OCI-LY1 (cell line): Measurements from ENCODE around the gene SH3BP1.

ENCODE experiments used
- H2AFZ ChIP-seq: fragments of 200-600 bp; sonication (generic), shearing (Covaris generic); 2 replicates; pipeline ENCODE4 v1.6.0; 2014; ENCODE audit warnings: antibody characterized with exemption, mild to moderate bottlenecking, low read length
- H3F3A ChIP-seq: fragments of 200-600 bp; sonication (generic), shearing (Covaris generic); 2 replicates; pipeline ENCODE4 v1.6.0; 2014; ENCODE audit warnings: mild to moderate bottlenecking, antibody characterized with exemption, low read length, moderate library complexity; ENCODE audit not compliant: insufficient read depth
- H3K27ac ChIP-seq: fragments of 200-600 bp; sonication (generic); 2 replicates; pipeline ENCODE4 v1.5.1; 2014; ENCODE audit warnings: low read length, mixed run types, mild to moderate bottlenecking, low read depth; ENCODE audit not compliant: poor library complexity, severe bottlenecking
- H3K27me3 ChIP-seq: fragments of 200-600 bp; sonication (generic); 2 replicates; pipeline ENCODE4 v1.6.0; 2014; ENCODE audit warnings: antibody characterized with exemption, mild to moderate bottlenecking, low read length, moderate library complexity; ENCODE audit not compliant: insufficient read depth
- H3K36me3 ChIP-seq: fragments of 200-600 bp; sonication (generic); 2 replicates; pipeline ENCODE4 v1.6.1; 2014; ENCODE audit warnings: mild to moderate bottlenecking, antibody characterized with exemption, low read length, moderate library complexity, mixed read lengths; ENCODE audit not compliant: insufficient read depth
- H3K4me1 ChIP-seq: fragments of 200-600 bp; sonication (generic); 2 replicates; pipeline ENCODE4 v1.5.1; 2014; ENCODE audit warnings: mild to moderate bottlenecking, low read length, moderate library complexity; ENCODE audit not compliant: insufficient read depth, severe bottlenecking
- H3K4me2 ChIP-seq: fragments of 200-600 bp; sonication (generic), shearing (Covaris generic); 2 replicates; pipeline ENCODE4 v1.6.1; 2014; ENCODE audit warnings: low read length
- H3K4me3 ChIP-seq: fragments of 200-600 bp; sonication (generic); 2 replicates; pipeline ENCODE4 v1.5.1; 2014; ENCODE audit warnings: low read length, low read depth, mild to moderate bottlenecking, mixed read lengths; ENCODE audit not compliant: poor library complexity, severe bottlenecking
- H3K79me2 ChIP-seq: fragments of 200-600 bp; shearing (Covaris generic); 2 replicates; pipeline ENCODE4 v1.6.1; 2016; ENCODE audit warnings: mixed run types, low read length, mixed read lengths; ENCODE audit not compliant: insufficient read depth
- H3K9ac ChIP-seq: fragments of 200-600 bp; sonication (generic), shearing (Covaris generic); 2 replicates; pipeline ENCODE4 v1.6.1; 2014; ENCODE audit warnings: mild to moderate bottlenecking, low read length, mixed read lengths
- H3K9me2 ChIP-seq: fragments of 200-600 bp; sonication (generic), shearing (Covaris generic); 2 replicates; pipeline ENCODE4 v1.6.1; 2014; ENCODE audit warnings: low read depth, mild to moderate bottlenecking, low read length, mixed read lengths
- H3K9me3 ChIP-seq: fragments of 200-600 bp; shearing (Covaris generic); 2 replicates; pipeline ENCODE4 v1.6.1; 2014; ENCODE audit warnings: low read length, mixed read lengths
- H4K20me1 ChIP-seq: fragments of 200-600 bp; sonication (generic), shearing (Covaris generic); 2 replicates; pipeline ENCODE4 v1.6.0; 2016; ENCODE audit warnings: mild to moderate bottlenecking, low read length; ENCODE audit not compliant: insufficient read depth
- CTCF ChIP-seq: fragments of 200-600 bp; sonication (generic), shearing (Covaris generic); IDR thresholded peaks from 2 replicates; pipeline ENCODE4 v1.5.1; 2017; ENCODE audit warnings: mild to moderate bottlenecking, antibody characterized with exemption, low read length, moderate library complexity, mixed read lengths
- EZH2 ChIP-seq: fragments of 200-600 bp; sonication (generic), shearing (Covaris generic); IDR thresholded peaks from 2 replicates; pipeline ENCODE4 v1.8.0; 2017; ENCODE audit warnings: borderline replicate concordance, mixed run types, mild to moderate bottlenecking, antibody characterized with exemption, low read length, moderate library complexity, mixed read lengths

Gene SH3BP1

DNA sequence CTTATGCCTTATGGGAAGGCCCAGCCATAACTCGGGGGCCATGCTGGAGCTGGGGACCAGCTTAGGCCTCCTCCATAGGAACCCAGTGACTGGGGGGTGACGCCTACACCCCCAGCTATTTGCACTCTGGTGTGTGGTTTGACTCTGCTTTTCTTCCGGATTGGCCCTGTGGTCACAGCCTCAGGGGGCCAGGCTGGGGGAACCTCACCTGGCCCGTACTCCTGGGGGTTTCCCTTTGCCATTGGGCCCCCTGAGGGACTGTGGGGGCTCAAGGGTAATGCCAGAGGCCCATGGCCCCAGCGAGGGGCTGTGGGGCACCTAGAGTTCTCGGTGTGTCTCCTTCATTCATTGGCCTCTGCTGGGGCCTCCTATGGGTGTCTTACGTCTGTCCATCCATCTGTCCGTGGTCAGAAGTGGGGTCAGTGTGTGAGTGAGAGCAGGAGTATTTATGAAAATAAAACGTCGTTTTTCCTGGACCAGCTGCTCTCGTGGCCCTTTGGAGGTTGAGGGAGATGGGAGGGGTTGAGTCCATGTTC lies 6.3 kb upstream of the SH3BP1 start:
- Histone ChIP-seq H3K9me2 (no peaks in the 10 kb centered on the region), H4K20me1 (no peaks in the 10 kb centered on the region), H3F3A (no peaks in the 10 kb centered on the region), H3K4me2 (peak overlapping the region; percentile 49; the same call in 1 of the 2 replicates), H3K79me2 (no peaks in the 10 kb centered on the region), H3K36me3 (peaks cover 37% of the 10 kb centered on the region; the same call in 1 of the 2 replicates), H3K27ac (peak overlapping the region; percentile 79), H3K4me3 (no peak overlapping the region), H3K9me3 (no peaks in the 10 kb centered on the region), H3K9ac (peak overlapping the region; percentile 28; the same call in 1 of the 2 replicates), H3K4me1 (peaks cover 25% of the 10 kb centered on the region), H3K27me3 (no peaks in the 10 kb centered on the region), H2AFZ (no peak overlapping the region)
- no peak for TF ChIP-seq EZH2
- no peak for TF ChIP-seq CTCF

DNA sequence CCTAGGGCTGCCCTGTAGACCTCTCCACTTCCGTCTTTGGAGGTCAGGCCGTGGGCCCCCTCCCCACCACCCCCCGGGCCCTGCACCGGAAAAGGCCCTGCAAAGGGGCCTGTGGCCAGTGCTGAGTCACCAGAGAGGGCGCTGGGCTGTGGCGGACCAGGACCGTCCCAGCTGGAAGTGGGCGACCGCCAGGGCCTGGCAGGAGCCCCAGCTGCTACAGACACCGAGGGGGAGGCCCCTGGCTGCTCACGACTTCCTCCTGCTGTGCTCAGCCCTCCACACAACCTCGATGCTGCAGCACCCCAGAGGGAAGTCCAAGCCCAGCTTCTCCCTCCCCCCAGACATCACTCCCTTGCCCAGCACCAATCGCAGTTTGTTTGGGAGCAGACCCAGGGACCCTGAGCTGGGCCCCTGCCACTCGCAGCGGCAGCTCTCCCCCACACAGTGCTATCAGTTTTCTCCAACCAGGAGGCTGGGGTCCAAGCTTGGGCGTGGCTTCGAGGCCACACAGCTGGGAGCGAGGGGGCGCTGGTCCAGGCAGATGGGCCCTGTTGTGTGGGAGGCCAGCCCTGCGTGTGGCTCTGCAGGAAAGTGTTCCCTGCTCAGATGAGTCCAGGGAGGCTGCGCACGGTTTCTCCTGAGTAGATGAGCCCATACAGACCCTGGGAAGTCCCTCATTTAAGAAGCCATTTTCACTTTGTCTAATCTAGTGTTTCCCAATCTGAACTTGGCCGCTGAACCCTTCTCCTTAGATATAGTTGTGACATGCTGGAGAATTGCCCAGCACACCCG lies 5.6 kb upstream of the SH3BP1 start:
- Histone ChIP-seq H3K36me3 (peaks cover 37% of the 10 kb centered on the region; the same call in 1 of the 2 replicates), H3K27ac (peak overlapping the region; percentile 79), H2AFZ (no peak overlapping the region), H3K9ac (peak overlapping the region; percentile 28; the same call in 1 of the 2 replicates), H3K9me3 (no peaks in the 10 kb centered on the region), H4K20me1 (no peaks in the 10 kb centered on the region), H3K9me2 (no peaks in the 10 kb centered on the region), H3K4me2 (peak overlapping the region; percentile 49; the same call in 1 of the 2 replicates), H3K4me1 (peaks cover 30% of the 10 kb centered on the region), H3F3A (no peaks in the 10 kb centered on the region), H3K4me3 (no peak overlapping the region), H3K79me2 (no peaks in the 10 kb centered on the region), H3K27me3 (no peaks in the 10 kb centered on the region)
- peak; percentile 12; the same call in 1 of the 2 replicates for TF ChIP-seq CTCF
- TF ChIP-seq EZH2: no peak

DNA sequence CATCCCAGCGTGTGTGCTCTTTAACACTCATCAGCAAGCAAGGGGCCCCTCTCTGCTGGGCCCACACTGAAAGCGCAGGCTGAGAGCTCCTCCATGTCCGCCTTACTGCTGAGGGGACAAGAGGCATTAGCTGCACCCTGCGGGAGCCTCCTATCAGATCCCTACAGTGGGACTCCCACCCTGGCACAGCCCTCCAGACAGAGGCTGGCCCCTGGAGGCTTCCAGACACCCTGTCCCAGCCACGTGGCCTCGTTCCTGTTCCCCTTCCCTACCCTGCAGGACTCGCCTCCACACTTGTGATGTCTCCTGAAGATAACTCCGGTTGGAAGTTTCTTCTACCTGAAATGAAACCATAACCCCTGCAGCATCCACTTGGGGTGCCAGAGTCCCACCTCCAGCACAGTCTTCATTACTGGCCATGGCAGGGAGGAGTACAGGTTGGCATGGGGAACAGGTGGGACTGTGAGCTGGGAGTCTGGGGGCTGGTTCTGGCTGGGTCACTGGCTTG lies 5.0 kb upstream of the SH3BP1 start:
- Histone ChIP-seq H3K4me3 (no peak overlapping the region), H3K79me2 (no peaks in the 10 kb centered on the region), H4K20me1 (no peaks in the 10 kb centered on the region), H3K27ac (peak overlapping the region; percentile 79), H3F3A (no peaks in the 10 kb centered on the region), H3K4me1 (peaks cover 35% of the 10 kb centered on the region), H3K4me2 (peak overlapping the region; percentile 11; the same call in 1 of the 2 replicates), H3K36me3 (peaks cover 31% of the 10 kb centered on the region; the same call in 1 of the 2 replicates), H2AFZ (no peak overlapping the region), H3K9me3 (no peaks in the 10 kb centered on the region), H3K9ac (no peak overlapping the region; the same call in 1 of the 2 replicates), H3K9me2 (no peaks in the 10 kb centered on the region), H3K27me3 (no peaks in the 10 kb centered on the region)
- TF ChIP-seq CTCF (peak; percentile 25; the same call in 1 of the 2 replicates), EZH2 (no peak)
